ENCODE data around the gene TERT.

TERT gene

DNA sequence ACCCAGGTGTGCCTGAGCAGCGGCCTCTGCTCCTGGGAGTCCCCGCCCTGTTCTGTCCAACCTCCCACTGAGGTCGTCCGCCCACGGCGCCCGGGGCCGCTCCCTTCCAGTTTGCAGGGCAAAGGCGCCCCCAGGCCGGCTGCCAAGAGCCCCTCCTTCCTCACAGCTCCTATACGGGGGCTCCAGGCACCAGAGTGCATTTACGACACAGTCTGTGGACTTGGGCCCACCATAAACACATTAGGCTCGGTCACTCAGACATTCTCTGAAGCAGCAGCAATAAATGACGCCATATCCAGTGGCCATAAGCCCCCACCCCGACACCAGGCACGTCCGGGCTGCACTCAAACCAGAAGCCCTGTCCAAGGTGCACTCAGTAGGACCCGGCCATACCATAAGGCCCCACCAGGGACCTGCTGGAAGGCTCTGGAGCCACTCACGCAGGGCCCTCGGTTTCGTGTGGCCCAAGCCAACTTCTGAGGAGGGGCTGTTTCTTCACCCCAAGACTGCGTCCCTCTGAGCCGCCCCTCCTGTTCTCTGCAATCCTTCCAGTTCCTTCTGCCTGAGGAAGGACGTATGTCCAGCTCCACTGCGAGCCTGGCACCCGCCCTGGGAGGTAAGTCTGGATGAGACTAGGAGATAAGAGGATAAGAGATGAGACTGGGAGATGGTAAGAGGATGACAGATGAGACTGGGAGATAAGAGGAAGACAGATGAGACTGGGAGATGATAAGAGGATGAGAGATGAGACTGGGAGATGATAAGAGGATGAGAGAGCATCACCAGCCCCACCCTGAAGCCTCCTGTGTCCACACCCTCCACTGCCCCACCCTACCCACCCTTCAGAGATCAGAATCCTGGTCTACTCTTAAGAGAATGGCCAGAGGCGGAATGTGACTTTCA lies 42.9 kb downstream of the TERT start:
- H3K27ac Mint-ChIP-seq = no peak overlapping the region
- no peaks in the 10 kb centered on the region for H3K9me3 Mint-ChIP-seq
- H3K36me3 Mint-ChIP-seq = no peaks in the 10 kb centered on the region
- H3K4me1 Mint-ChIP-seq = peaks cover 0 to 3% of the 10 kb centered on the region in 2 donors
- H3K4me3 Mint-ChIP-seq = no peak overlapping the region
- peaks cover 7 to 8% of the 10 kb centered on the region in 2 donors for H3K27me3 Mint-ChIP-seq
- ATAC-seq (replicated peaks) = no peak
- DNase-seq = no peak

DNA sequence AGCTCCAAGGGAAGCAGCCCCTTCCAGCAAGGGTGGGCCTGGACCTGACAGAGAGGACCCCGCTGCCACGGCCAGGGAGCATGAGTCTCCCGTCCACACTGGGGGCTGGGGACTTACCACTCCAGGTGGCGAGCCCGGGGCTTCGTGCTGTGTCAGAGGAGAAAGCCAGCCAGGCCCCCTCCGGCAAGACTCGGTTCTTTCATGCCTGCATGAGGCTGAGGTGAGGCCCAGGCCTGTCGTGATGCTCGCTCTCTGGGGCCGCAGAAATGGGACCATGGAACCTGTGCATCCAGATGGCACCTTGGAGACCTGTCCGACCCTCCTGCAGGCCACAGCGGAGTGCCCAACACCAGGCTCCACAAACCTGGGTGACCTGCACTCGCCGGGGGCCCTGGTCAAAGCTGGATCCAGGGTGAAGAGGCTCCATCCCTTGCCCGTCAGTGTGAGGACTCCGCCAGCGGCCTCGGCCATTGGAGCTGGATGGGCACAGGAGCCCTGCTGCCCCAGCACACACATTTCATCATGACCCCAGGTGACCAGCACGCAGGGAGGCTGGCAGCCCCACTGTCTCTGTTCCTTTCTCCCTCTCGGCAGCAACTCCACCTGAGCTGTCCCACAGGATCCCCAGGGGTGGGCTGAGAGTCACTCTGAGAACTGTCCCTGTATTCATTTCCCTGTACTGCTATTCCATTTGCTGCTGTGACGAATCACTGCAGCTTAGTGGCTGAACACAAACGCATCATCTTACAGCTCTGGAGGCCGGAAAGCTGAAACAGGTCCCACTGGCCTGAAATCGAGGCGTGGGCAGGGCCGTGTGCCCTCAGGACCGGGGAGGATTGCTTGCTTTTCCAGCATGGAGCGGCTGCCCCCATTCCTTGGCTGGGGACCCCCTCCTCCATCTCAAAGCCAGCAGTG lies 45.2 kb downstream of the TERT start:
- Mint-ChIP-seq H3K4me1 (peaks cover 0 to 2% of the 10 kb centered on the region in 2 donors), H3K27ac (no peak overlapping the region), H3K9me3 (no peaks in the 10 kb centered on the region), H3K27me3 (peaks cover 16 to 21% of the 10 kb centered on the region in 2 donors), H3K4me3 (no peak overlapping the region), H3K36me3 (no peaks in the 10 kb centered on the region)
- no peak for ATAC-seq (replicated peaks)
- DNase-seq = no peak

GRCh38 chr5:1247811-1248210 lies 47.1 kb downstream of the TERT start:
- ATAC-seq (replicated peaks) = no peak
- peaks cover 22 to 36% of the 10 kb centered on the region in 2 donors for H3K27me3 Mint-ChIP-seq
- no peak overlapping the region for H3K27ac Mint-ChIP-seq
- no peak overlapping the region for H3K4me3 Mint-ChIP-seq
- H3K9me3 Mint-ChIP-seq = no peaks in the 10 kb centered on the region
- DNase-seq = no peak
- peaks cover 0 to 2% of the 10 kb centered on the region in 2 donors for H3K4me1 Mint-ChIP-seq
- H3K36me3 Mint-ChIP-seq = no peaks in the 10 kb centered on the region

GRCh38 chr5:1246711-1247431 lies 48.0 kb downstream of the TERT start:
- Mint-ChIP-seq H3K4me1 (peaks cover 0 to 2% of the 10 kb centered on the region in 2 donors), H3K9me3 (no peaks in the 10 kb centered on the region), H3K4me3 (no peak overlapping the region), H3K36me3 (no peaks in the 10 kb centered on the region), H3K27me3 (peaks cover 22 to 40% of the 10 kb centered on the region in 2 donors), H3K27ac (no peak overlapping the region)
- DNase-seq (no peak), ATAC-seq (replicated peaks) (no peak)

GRCh38 chr5:1245905-1246576 lies 48.8 kb downstream of the TERT start:
- peaks cover 0 to 2% of the 10 kb centered on the region in 2 donors for H3K4me1 Mint-ChIP-seq
- H3K4me3 Mint-ChIP-seq = no peak overlapping the region
- peaks cover 22 to 44% of the 10 kb centered on the region in 2 donors for H3K27me3 Mint-ChIP-seq
- ATAC-seq (replicated peaks) (no peak), DNase-seq (no peak)
- no peaks in the 10 kb centered on the region for H3K9me3 Mint-ChIP-seq
- H3K36me3 Mint-ChIP-seq = no peaks in the 10 kb centered on the region
- no peak overlapping the region for H3K27ac Mint-ChIP-seq

- H3K36me3 Mint-ChIP-seq = no peaks in the 10 kb centered on the region
- H3K4me1 Mint-ChIP-seq = peaks cover 0 to 2% of the 10 kb centered on the region in 2 donors
- ATAC-seq (replicated peaks) = no peak
- DNase-seq = no peak
- no peak overlapping the region for H3K27ac Mint-ChIP-seq
- H3K27me3 Mint-ChIP-seq = peaks cover 22 to 44% of the 10 kb centered on the region in 2 donors
- H3K9me3 Mint-ChIP-seq = no peaks in the 10 kb centered on the region
- H3K4me3 Mint-ChIP-seq = no peak overlapping the region
Measured at GRCh38 chr5:1244976-1245375, 49.9 kb downstream of the TERT start.

DNA sequence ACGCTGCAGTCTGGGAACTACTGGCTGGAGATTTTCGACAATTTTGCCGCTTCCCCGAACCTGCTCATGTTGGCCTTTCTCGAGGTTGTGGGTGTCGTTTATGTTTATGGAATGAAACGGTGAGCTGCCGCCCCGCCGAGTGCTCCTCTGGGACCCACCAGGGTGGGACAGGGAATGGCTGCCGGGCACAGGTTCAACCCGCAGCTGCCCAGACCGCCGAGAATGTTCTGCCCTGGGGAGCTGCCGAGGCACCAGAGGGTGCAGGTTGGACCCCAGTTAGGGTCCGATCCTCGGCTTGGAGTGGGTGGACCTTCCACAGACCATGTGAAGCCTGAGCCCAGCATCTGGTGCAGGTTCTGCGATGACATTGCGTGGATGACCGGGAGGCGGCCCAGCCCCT lies 50.6 kb downstream of the TERT start:
- Mint-ChIP-seq H3K27ac (no peak overlapping the region), H3K27me3 (peaks cover 22 to 44% of the 10 kb centered on the region in 2 donors)

DNA sequence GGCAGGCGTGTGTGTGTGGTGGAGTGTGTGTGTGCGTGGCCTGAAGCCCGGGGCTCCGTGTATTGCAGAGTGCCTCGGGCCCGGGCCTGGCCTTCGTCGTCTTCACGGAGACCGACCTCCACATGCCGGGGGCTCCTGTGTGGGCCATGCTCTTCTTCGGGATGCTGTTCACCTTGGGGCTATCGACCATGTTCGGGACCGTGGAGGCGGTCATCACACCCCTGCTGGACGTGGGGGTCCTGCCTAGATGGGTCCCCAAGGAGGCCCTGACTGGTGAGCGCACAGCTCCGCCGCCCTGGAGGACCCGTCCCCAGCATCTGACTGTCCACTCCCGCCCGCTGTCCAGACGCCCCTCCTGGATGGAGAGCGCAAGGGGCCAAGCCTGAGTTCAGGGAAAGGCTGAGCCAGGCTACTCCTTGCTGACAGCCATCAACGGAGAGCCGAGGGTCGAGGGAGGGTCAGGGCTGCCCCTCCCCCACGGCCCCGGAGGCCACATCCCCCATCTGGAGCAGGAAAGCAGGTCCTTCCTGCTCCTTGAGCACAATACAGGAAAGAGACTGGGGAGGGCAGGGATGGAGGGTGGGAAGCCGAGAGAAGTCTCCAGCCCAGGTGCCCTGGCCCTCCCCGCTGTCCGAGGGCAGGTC lies 51.3 kb downstream of the TERT start:
- no peak for ATAC-seq (replicated peaks)
- no peaks in the 10 kb centered on the region for H3K9me3 Mint-ChIP-seq
- H3K27me3 Mint-ChIP-seq = peaks cover 22 to 44% of the 10 kb centered on the region in 2 donors
- H3K4me1 Mint-ChIP-seq = peaks cover 0 to 2% of the 10 kb centered on the region in 2 donors
- DNase-seq = no peak
- no peaks in the 10 kb centered on the region for H3K36me3 Mint-ChIP-seq
- no peak overlapping the region for H3K27ac Mint-ChIP-seq
- H3K4me3 Mint-ChIP-seq = no peak overlapping the region

More for the DNA sequence above, 50.6 kb downstream of the TERT start:
- ATAC-seq (replicated peaks) (no peak), DNase-seq (no peak)
- Mint-ChIP-seq H3K4me1 (peaks cover 0 to 2% of the 10 kb centered on the region in 2 donors), H3K9me3 (no peaks in the 10 kb centered on the region), H3K4me3 (no peak overlapping the region), H3K36me3 (no peaks in the 10 kb centered on the region)

GRCh38 chr5:1242733-1243486 lies 52.0 kb downstream of the TERT start:
- no peaks in the 10 kb centered on the region for H3K36me3 Mint-ChIP-seq
- no peak overlapping the region for H3K27ac Mint-ChIP-seq
- H3K4me3 Mint-ChIP-seq = no peak overlapping the region
- ATAC-seq (replicated peaks) (no peak), DNase-seq (no peak)
- H3K9me3 Mint-ChIP-seq = no peaks in the 10 kb centered on the region
- H3K27me3 Mint-ChIP-seq = peaks cover 22 to 44% of the 10 kb centered on the region in 2 donors
- H3K4me1 Mint-ChIP-seq = peaks cover 0 to 2% of the 10 kb centered on the region in 2 donors

- H3K4me3 Mint-ChIP-seq = no peak overlapping the region
- ATAC-seq (replicated peaks) (no peak), DNase-seq (no peak)
- H3K27me3 Mint-ChIP-seq = peaks cover 11 to 34% of the 10 kb centered on the region in 2 donors
- no peak overlapping the region for H3K27ac Mint-ChIP-seq
- no peaks in the 10 kb centered on the region for H3K36me3 Mint-ChIP-seq
- H3K9me3 Mint-ChIP-seq = peaks cover 0 to under 1% of the 10 kb centered on the region in 2 donors
- no peaks in the 10 kb centered on the region for H3K4me1 Mint-ChIP-seq
Measured at GRCh38 chr5:1241509-1242080, 53.3 kb downstream of the TERT start.

DNA sequence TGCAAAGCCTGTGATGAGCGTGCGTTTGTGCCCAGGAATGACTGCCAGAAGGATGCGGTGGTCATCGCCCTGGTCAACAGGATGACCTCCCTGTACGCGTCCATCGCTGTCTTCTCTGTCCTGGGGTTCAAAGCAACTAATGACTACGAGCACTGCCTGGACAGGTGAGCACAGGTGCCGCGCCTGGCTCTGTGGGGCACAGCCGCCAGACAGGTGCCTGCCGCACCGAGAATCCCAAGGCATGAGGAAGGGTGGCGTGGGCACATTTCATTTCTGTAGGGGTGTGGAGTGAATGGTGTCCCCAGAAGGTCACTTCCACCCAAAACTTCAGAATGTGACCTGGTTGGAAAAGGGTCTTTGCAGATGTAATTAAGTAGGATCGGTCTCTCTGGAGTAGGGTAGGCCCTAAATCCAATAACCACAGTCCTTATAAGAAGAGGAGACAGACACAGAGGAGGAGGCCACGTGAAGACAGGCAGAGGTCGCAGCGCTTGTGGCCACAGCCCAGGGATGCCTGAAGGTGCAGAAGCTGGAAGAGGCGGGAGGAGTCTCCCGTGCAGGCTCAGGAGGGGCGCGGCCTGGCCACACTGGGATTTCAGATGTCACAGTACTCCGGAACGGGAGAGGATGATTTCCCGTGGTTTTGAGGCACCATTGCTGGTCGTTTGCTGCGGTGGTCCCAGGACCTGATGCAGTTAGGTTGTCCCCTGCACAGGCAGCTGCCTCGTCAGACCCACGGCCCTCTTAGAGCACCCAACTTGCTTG lies 54.2 kb downstream of the TERT start:
- Mint-ChIP-seq H3K27me3 (peaks cover 10 to 33% of the 10 kb centered on the region in 2 donors), H3K4me3 (no peak overlapping the region), H3K36me3 (peaks cover 2 to 4% of the 10 kb centered on the region in 2 donors), H3K9me3 (peaks cover 5 to 9% of the 10 kb centered on the region in 2 donors), H3K4me1 (no peaks in the 10 kb centered on the region), H3K27ac (no peak overlapping the region)
- DNase-seq (no peak), ATAC-seq (replicated peaks) (no peak)

Data from stimulated activated naive B cell treated with anti-CD40 and anti-IgM and Interleukin-4, amounts not matched to agents 10 μg/mL and 1 μg/mL and 100 μg/mL, for 72 hours (primary cell).